Measurements from ENCODE around the gene IFT43. TPM values are rescaled to one million over a fixed set of nuclear protein-coding genes. Genes with fewer than 3 reads are reported as not detected.

IFT43 gene
- total and polyA plus RNA-seq, 4 donors: 20.9 to 49.2 (median 44.7) TPM

DNA sequence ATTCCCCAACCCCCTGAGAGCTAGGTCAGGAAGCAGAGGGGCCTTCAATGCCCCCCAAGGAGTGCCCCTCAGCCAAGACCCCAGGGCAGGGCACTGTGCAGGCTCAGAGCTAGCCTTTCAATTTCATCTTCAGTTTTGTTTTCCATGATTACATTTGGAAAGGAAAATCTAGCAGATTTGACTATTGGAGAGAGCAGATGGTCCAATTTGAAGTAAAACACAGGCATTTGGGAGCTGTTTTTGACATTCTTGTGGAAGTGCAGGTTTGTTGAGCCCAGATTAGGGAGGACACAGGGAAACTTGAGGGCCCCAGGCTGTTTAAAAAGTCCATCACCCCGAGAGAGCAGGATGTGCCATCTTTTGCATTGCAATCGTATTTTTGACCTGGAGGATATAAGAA lies 107.5 kb downstream of the IFT43 start:
- Histone ChIP-seq H3K4me3 (ENCODE audit: low read depth, low read length) (no peak overlapping the region), H3K27ac (ENCODE audit: low read depth, low read length) (no peak overlapping the region), H3K36me3 (ENCODE audit: control insufficient read depth, insufficient read depth, low read length) (no peaks in the 10 kb centered on the region), H3K4me1 (ENCODE audit: control insufficient read depth, insufficient read depth, low read length) (peaks cover 15% of the 10 kb centered on the region), H3K27me3 (ENCODE audit: control insufficient read depth, insufficient read depth, low read length) (no peaks in the 10 kb centered on the region), H3K9me3 (ENCODE audit: control insufficient read depth, insufficient read depth, low read length) (no peaks in the 10 kb centered on the region)
- WGBS (ENCODE audit: insufficient coverage): no CpG with 5 or more reads among the region's 2 CpGs
- DNase-seq (ENCODE audit: low read depth in 4 of 6, low spot score in 6 of 6): peak in 1 of 6 donors; percentile 60

DNA sequence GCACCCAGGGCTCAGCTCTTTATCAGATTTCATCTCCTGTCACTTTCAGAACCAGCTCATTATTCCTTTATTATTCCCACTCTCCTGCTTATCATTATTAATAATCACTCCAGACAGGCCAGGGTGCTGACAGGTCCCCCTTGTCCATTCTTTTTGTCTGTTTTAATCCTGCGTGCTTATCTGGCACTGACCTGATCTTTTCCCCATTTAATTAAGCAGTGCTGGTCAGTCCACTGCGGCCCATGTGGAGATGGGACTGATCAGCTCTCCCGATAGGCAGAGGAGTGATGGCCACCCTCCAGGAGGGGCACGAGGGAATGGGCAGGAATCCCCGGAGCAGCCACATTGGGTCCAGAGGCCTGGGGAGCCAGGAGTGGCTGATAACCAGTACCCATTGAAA lies 110.7 kb downstream of the IFT43 start:
- 88% methylated on average over 5 of the region's 5 CpGs for WGBS (ENCODE audit: insufficient coverage)
- H3K27ac ChIP-seq (ENCODE audit: low read depth, low read length): no peak overlapping the region
- H3K4me3 ChIP-seq (ENCODE audit: low read depth, low read length): no peak overlapping the region
- H3K36me3 ChIP-seq (ENCODE audit: control insufficient read depth, insufficient read depth, low read length): no peaks in the 10 kb centered on the region
- no peaks in the 10 kb centered on the region for H3K9me3 ChIP-seq (ENCODE audit: control insufficient read depth, insufficient read depth, low read length)
- peaks cover 27% of the 10 kb centered on the region for H3K4me1 ChIP-seq (ENCODE audit: control insufficient read depth, insufficient read depth, low read length)
- H3K27me3 ChIP-seq (ENCODE audit: control insufficient read depth, insufficient read depth, low read length): peaks cover 6% of the 10 kb centered on the region
- DNase-seq (ENCODE audit: low read depth in 4 of 6, low spot score in 6 of 6): no peak

DNA sequence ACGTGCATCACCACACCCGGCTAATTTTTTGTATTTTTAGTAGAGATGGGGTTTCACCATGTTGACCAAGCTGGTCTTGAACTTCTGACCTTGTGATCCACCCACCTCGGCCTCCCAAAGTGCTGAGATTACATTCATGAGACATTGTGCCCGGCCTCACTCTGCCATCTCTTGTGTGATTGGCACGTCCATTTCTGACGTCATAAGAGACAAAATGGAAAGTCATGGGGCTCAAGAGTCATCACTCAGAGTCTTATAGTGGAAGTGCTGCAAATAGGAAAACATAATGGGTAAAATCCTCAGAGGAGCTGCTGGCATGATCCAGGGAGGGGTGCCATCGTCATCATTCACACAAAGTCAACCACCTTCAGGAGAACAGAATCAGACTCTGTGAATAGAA lies 112.0 kb downstream of the IFT43 start:
- DNase-seq (ENCODE audit: low read depth in 4 of 6, low spot score in 6 of 6): no peak
- WGBS (ENCODE audit: insufficient coverage): 94% methylated on average over 6 of the region's 7 CpGs
- Histone ChIP-seq H3K9me3 (ENCODE audit: control insufficient read depth, insufficient read depth, low read length) (no peaks in the 10 kb centered on the region), H3K27me3 (ENCODE audit: control insufficient read depth, insufficient read depth, low read length) (peaks cover 6% of the 10 kb centered on the region), H3K4me1 (ENCODE audit: control insufficient read depth, insufficient read depth, low read length) (peaks cover 27% of the 10 kb centered on the region), H3K27ac (ENCODE audit: low read depth, low read length) (no peak overlapping the region), H3K36me3 (ENCODE audit: control insufficient read depth, insufficient read depth, low read length) (no peaks in the 10 kb centered on the region), H3K4me3 (ENCODE audit: low read depth, low read length) (no peak overlapping the region)

DNA sequence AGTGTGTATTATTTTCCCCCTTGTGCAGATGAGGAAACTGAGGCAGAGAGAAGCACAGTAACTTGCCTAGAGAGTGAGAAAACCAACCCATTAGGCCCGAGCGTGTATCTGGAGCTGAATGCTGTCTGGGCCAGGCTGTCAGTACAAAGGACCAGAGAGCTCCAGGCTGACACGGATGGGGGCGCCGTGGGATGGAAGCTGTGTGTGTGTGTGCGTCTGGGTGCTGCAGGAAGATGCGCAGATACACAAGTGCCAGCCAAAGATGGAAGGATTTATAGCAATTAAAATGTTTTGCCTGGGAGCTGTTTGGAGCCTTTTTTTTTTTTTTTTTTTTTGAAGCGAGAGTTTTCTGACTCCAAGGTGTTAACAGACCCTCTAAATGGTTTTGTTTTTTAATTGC lies 112.5 kb downstream of the IFT43 start:
- Histone ChIP-seq H3K27ac (ENCODE audit: low read depth, low read length) (no peak overlapping the region), H3K4me3 (ENCODE audit: low read depth, low read length) (no peak overlapping the region), H3K9me3 (ENCODE audit: control insufficient read depth, insufficient read depth, low read length) (no peaks in the 10 kb centered on the region), H3K27me3 (ENCODE audit: control insufficient read depth, insufficient read depth, low read length) (peaks cover 6% of the 10 kb centered on the region), H3K36me3 (ENCODE audit: control insufficient read depth, insufficient read depth, low read length) (no peaks in the 10 kb centered on the region), H3K4me1 (ENCODE audit: control insufficient read depth, insufficient read depth, low read length) (peaks cover 27% of the 10 kb centered on the region)
- peak in 2 of 6 donors; percentile 39 to 43 for DNase-seq (ENCODE audit: low read depth in 4 of 6, low spot score in 6 of 6)
- 57% methylated on average over 7 of the region's 8 CpGs for WGBS (ENCODE audit: insufficient coverage)

DNA sequence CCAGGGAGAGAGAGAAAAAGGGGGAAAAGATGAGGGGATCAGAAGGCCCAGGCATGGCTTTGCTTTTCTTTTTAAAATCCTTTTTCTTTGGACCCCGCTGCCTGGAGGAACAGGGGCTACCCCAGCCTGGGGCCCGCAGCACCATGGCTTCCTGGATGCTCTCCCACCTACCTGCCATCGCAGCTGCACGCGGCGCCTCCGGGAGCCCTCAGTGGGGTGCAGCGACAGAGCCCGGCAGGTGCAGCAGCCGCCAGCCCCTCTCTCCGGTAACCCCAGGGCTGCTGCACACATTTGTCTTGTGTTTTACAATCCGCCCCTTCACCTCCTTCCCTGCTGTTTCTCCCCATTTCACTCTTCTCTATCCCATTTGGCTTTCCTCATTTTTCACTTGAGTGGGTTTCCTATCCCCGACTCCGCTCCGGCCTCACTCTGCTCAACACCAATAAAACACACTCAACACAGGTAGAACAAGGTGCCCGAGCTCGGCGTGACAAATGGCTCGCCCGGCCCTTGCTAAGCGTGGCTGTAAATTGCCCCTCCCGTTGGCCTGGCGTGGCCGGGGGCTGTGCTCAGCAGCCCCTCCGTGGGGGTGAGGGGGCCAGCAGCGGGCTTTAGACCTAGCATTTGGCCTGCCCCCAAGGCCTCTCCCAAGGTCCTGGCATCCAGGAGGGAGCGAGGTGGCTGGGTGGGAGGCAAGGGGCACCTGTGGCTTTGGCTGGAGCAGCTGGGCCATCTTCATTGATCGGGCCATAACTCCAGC lies 113.5 kb downstream of the IFT43 start:
- peak in 1 of 6 donors; percentile 55 for DNase-seq (ENCODE audit: low read depth in 4 of 6, low spot score in 6 of 6)

DNA sequence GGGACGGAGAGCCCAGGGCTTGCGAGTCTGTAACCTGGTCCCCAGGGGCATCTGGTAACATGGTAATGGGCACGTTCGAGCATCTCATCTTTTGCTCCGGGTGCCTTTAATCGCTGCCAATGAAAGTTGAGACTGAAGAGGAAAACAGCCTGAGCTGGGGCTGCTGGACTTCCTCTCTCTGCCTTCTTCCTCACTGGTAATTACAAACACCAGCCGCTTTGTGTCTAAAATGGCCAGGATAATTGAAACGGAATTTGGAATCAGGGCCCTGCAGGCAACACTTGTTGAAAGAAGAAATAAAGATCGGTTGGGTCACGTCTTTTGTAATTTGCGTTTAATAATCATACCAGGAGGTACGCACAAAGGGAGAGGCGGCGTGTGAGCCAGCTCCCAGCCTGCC lies 114.7 kb downstream of the IFT43 start:
- peaks cover 6% of the 10 kb centered on the region for H3K27me3 ChIP-seq (ENCODE audit: control insufficient read depth, insufficient read depth, low read length)
- DNase-seq (ENCODE audit: low read depth in 4 of 6, low spot score in 6 of 6): peak in 1 of 6 donors; percentile 22
- H3K4me3 ChIP-seq (ENCODE audit: low read depth, low read length): no peak overlapping the region
- 65% methylated on average over 7 of the region's 14 CpGs for WGBS (ENCODE audit: insufficient coverage)
- no peaks in the 10 kb centered on the region for H3K36me3 ChIP-seq (ENCODE audit: control insufficient read depth, insufficient read depth, low read length)
- no peak overlapping the region for H3K27ac ChIP-seq (ENCODE audit: low read depth, low read length)
- no peaks in the 10 kb centered on the region for H3K9me3 ChIP-seq (ENCODE audit: control insufficient read depth, insufficient read depth, low read length)
- peaks cover 19% of the 10 kb centered on the region for H3K4me1 ChIP-seq (ENCODE audit: control insufficient read depth, insufficient read depth, low read length)

More for the DNA sequence above, 113.5 kb downstream of the IFT43 start:
- peaks cover 6% of the 10 kb centered on the region for H3K27me3 ChIP-seq (ENCODE audit: control insufficient read depth, insufficient read depth, low read length)
- H3K4me3 ChIP-seq (ENCODE audit: low read depth, low read length): no peak overlapping the region
- no peak overlapping the region for H3K27ac ChIP-seq (ENCODE audit: low read depth, low read length)
- no peaks in the 10 kb centered on the region for H3K9me3 ChIP-seq (ENCODE audit: control insufficient read depth, insufficient read depth, low read length)
- H3K4me1 ChIP-seq (ENCODE audit: control insufficient read depth, insufficient read depth, low read length): peaks cover 22% of the 10 kb centered on the region
- 73% methylated on average over 28 of the region's 28 CpGs for WGBS (ENCODE audit: insufficient coverage)
- no peaks in the 10 kb centered on the region for H3K36me3 ChIP-seq (ENCODE audit: control insufficient read depth, insufficient read depth, low read length)

DNA sequence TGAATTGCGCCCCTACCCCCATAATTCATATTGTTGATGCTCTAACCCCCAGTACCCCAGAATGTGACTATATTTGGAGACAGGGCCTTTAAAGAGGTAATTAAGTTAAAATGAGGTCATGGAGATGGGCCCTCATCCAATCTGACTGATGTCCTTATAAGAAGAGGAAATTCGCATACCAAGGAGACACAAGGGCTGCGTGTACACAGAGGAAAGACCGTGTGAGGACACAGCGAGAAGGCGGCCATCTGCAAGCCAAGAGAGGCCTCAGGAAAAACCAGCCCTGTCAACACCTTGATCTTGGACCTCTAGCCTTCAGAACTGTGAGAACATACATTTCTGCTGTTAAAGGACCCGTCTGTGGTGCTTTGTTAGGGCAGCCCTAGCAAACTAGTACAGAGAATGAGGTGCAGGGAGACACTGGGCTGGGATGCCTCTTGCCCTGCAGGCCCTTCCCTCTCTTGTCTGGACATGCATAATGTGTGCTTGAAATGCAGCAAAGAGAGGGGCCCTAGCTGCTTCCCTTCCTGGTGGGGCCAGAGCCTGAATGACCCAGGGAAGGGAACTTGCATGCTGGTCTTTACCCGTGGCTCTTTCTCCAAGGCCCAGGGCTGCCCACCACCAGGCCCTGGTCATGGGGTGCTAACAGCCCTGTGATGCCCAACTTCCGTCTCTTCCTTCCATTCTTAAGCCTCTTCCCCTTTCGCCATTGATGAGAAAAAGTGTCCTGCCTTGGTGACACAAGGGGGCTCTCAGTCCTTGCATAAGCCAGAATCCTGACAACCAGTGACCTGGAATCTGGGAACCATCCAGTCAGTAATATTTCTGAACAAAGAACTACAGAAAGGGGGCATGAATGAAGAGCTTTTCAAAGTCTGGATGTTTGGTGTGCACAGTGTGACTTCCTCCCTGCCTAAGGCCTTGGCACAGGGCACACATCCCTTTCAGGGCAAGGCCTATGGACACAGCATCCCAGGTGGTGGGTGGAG lies 116.1 kb downstream of the IFT43 start:
- H3K36me3 ChIP-seq (ENCODE audit: control insufficient read depth, insufficient read depth, low read length): no peaks in the 10 kb centered on the region

DNA sequence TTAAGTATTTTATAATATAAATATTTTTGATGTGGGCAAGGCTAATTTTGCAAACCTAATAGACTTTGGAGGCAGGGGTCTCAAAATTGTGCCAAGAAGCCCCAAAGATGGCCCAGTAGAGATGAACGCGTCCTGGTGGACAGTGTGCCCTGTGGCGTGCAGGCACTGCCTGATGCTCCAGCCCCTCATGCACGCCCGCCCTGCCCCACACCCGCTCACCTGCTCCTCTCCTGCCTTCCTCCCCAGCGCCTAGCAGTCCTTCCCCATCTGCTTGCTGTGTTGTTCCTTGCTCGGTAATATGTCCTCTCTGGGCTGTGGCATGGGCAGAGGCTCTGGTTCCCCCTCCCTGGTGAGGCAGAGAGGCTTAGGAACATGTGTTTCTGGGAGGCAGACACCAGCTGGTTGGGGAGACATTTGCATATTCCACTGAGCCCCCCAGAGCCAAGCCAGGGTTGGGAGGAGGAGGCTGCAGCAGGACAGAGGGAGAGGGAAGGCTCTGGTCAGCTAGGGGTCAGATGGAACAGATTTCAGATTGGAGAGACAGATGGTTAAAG lies 119.3 kb downstream of the IFT43 start:
- whole genome bisulfite sequencing (ENCODE audit: insufficient coverage): 75% methylated on average over 8 of the region's 8 CpGs
- Histone ChIP-seq H3K9me3 (ENCODE audit: control insufficient read depth, insufficient read depth, low read length) (no peaks in the 10 kb centered on the region), H3K27ac (ENCODE audit: low read depth, low read length) (no peak overlapping the region), H3K4me3 (ENCODE audit: low read depth, low read length) (no peak overlapping the region), H3K4me1 (ENCODE audit: control insufficient read depth, insufficient read depth, low read length) (peaks cover 13% of the 10 kb centered on the region), H3K27me3 (ENCODE audit: control insufficient read depth, insufficient read depth, low read length) (peaks cover 2% of the 10 kb centered on the region), H3K36me3 (ENCODE audit: control insufficient read depth, insufficient read depth, low read length) (no peaks in the 10 kb centered on the region)
- DNase-seq (ENCODE audit: low read depth in 4 of 6, low spot score in 6 of 6): no peak

More for the DNA sequence above, 116.1 kb downstream of the IFT43 start:
- no peaks in the 10 kb centered on the region for H3K9me3 ChIP-seq (ENCODE audit: control insufficient read depth, insufficient read depth, low read length)
- H3K27ac ChIP-seq (ENCODE audit: low read depth, low read length): no peak overlapping the region
- peak in 1 of 6 donors; percentile 41 for DNase-seq (ENCODE audit: low read depth in 4 of 6, low spot score in 6 of 6)
- no peak overlapping the region for H3K4me3 ChIP-seq (ENCODE audit: low read depth, low read length)
- H3K4me1 ChIP-seq (ENCODE audit: control insufficient read depth, insufficient read depth, low read length): peaks cover 19% of the 10 kb centered on the region
- 77% methylated on average over 9 of the region's 10 CpGs for WGBS (ENCODE audit: insufficient coverage)
- peaks cover 6% of the 10 kb centered on the region for H3K27me3 ChIP-seq (ENCODE audit: control insufficient read depth, insufficient read depth, low read length)

DNA sequence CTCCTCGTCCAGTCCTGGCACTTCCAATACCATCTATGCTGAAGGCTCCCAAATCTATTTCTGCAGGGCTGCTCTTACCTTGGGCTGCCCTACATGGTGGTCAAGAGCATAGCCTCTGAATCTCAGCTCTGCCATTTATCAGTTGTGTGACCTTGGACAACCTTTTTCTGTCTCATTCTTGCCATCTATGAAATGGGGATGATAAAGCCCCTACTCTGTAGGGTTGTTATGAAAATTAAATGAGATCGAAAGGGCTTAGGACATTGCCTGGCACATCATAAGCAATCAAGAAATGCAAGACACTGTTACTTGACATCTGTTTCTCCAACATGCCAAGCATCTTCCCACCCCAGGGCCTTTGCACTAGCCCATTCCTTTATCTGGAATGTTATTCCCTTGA lies 120.6 kb downstream of the IFT43 start:
- H3K36me3 ChIP-seq (ENCODE audit: control insufficient read depth, insufficient read depth, low read length): no peaks in the 10 kb centered on the region
- H3K27ac ChIP-seq (ENCODE audit: low read depth, low read length): no peak overlapping the region
- no peaks in the 10 kb centered on the region for H3K27me3 ChIP-seq (ENCODE audit: control insufficient read depth, insufficient read depth, low read length)
- WGBS (ENCODE audit: insufficient coverage): 63% methylated on average over 1 of the region's 2 CpGs
- peaks cover under 1% of the 10 kb centered on the region for H3K4me1 ChIP-seq (ENCODE audit: control insufficient read depth, insufficient read depth, low read length)
- H3K9me3 ChIP-seq (ENCODE audit: control insufficient read depth, insufficient read depth, low read length): no peaks in the 10 kb centered on the region
- H3K4me3 ChIP-seq (ENCODE audit: low read depth, low read length): no peak overlapping the region
- no peak for DNase-seq (ENCODE audit: low read depth in 4 of 6, low spot score in 6 of 6)
